ENCODE measurements around the gene SDR42E1.

DNA sequence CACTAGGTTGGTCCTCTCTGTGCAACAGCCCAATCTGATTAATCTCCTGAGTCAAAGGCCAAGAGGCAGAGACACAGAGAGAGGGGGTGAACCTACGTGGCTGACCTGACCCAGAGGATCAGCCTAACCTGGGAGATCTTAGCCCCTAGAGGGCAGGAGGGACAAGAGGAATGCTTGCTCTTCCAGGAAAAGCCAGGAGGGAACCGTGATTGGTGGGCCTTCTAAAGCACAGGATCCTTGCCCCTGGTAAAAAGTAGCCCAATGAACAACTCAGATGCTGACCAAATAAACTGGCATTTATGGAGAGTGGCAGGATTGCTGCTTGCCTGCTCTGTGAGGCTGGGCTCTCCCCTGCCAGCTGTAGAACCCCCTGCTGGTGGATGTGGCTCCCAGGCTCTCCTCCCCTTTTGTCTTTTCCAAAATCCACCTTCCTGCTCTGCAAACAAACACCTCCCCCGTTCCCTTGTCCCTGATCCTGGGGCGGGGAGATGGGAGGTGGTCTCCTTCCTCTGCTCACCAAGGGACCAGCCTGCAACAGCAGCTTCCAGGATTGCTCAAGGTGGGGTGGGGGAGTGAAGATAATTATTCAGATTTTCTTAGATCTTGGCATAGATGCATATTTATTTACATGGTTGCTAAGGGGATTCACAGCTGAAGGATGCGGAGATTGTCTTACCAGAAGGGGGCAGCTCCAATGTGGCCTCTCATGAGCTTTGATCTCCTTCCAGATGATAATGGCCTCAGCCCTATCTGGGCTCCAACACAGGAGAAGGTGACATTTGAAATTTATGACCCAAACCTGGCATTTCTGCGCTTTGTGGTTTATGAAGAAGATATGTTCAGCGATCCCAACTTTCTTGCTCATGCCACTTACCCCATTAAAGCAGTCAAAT is 71.9 kb downstream of the SDR42E1 start:
- TF ChIP-seq POLR2A (IDR thresholded peaks at IDR 0.05) = no peak
- no peak for TF ChIP-seq EP300 (IDR thresholded peaks at IDR 0.05)
- TF ChIP-seq, protein P1, sequence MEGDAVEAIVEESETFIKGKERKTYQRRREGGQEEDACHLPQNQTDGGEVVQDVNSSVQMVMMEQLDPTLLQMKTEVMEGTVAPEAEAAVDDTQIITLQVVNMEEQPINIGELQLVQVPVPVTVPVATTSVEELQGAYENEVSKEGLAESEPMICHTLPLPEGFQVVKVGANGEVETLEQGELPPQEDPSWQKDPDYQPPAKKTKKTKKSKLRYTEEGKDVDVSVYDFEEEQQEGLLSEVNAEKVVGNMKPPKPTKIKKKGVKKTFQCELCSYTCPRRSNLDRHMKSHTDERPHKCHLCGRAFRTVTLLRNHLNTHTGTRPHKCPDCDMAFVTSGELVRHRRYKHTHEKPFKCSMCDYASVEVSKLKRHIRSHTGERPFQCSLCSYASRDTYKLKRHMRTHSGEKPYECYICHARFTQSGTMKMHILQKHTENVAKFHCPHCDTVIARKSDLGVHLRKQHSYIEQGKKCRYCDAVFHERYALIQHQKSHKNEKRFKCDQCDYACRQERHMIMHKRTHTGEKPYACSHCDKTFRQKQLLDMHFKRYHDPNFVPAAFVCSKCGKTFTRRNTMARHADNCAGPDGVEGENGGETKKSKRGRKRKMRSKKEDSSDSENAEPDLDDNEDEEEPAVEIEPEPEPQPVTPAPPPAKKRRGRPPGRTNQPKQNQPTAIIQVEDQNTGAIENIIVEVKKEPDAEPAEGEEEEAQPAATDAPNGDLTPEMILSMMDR (IDR thresholded peaks at IDR 0.05) = no peak
